ENCODE results near the gene SERPINI1. TPM values are rescaled to one million over a fixed set of nuclear protein-coding genes. Genes with fewer than 3 reads are reported as not detected.

The SERPINI1 gene
- total and polyA plus RNA-seq, 10 donors, result 5.3 to 13.6 (median 9.0) TPM

DNA sequence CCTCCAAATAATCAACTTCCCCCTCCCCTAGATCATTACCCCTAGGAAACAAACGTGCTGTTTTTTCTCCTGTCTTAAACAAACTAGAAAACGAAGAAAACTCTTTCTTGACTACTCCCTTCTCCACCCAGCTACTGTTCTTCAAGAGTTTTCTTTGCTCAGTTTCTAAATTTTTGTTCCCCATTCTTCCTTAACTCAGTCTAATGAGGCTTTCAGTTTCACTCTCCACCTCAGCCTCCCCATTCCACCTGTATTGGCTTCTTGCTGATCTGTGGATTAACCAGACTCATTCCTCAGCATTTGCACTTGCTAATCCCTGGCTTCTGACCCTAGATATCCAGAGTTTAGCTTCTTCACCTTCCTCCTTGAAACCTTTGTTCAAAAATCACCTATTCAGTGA is 26.8 kb downstream of the SERPINI1 start:
- no peak overlapping the region for H3K27ac ChIP-seq
- TF ChIP-seq POLR2AphosphoS5 (IDR thresholded peaks at IDR 0.05) (no peak), POLR2A (IDR thresholded peaks at IDR 0.05) (no peak)
- TF ChIP-seq, protein P1, sequence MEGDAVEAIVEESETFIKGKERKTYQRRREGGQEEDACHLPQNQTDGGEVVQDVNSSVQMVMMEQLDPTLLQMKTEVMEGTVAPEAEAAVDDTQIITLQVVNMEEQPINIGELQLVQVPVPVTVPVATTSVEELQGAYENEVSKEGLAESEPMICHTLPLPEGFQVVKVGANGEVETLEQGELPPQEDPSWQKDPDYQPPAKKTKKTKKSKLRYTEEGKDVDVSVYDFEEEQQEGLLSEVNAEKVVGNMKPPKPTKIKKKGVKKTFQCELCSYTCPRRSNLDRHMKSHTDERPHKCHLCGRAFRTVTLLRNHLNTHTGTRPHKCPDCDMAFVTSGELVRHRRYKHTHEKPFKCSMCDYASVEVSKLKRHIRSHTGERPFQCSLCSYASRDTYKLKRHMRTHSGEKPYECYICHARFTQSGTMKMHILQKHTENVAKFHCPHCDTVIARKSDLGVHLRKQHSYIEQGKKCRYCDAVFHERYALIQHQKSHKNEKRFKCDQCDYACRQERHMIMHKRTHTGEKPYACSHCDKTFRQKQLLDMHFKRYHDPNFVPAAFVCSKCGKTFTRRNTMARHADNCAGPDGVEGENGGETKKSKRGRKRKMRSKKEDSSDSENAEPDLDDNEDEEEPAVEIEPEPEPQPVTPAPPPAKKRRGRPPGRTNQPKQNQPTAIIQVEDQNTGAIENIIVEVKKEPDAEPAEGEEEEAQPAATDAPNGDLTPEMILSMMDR (IDR thresholded peaks at IDR 0.05 in 8 of 11, conservative IDR thresholded peaks at IDR 0.05 in 3 of 11), result no peak
- peaks cover 0 to 14% (median 6%) of the 10 kb centered on the region in 8 donors for H3K9me3 ChIP-seq
- intact Hi-C loops (cut with DNase I; ENCODE audit: low total_unique reads), result no loop called here
- no peak overlapping the region for H3K4me3 ChIP-seq
- no peak for DNase-seq
- peaks cover 0 to 6% (median 0%) of the 10 kb centered on the region in 6 donors for H3K4me1 ChIP-seq
- no peaks in the 10 kb centered on the region for H3K36me3 ChIP-seq
- WGBS, 5 donors, result 47 to 65% (median 50%) methylated on average over 2 of the region's 2 CpGs
- no peaks in the 10 kb centered on the region for H3K27me3 ChIP-seq (replicated peaks in 1 of 7)

DNA sequence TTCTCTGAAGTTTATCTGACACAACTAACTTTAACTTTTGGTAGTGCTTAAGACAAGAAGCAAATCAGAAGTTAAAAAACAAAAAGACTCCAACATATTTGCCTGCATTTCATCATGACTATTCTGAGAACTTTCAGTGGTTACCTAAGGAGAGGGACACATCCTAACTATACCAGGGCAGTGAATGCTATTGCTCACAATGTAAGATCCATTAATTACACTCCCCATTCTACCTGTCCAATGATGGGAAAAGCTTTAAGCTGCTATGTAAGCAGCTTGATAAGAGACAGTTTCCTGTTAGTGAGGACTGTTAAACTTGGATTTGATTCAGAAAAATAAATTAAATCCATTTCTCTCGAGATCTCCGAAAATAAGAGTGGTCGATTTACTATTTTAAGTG is 37.5 kb downstream of the SERPINI1 start:
- Histone ChIP-seq H3K4me1 (peaks cover 0 to 14% (median 0%) of the 10 kb centered on the region in 6 donors), H3K9me3 (peaks cover 0 to 11% (median 6%) of the 10 kb centered on the region in 8 donors), H3K4me3 (no peak overlapping the region), H3K36me3 (no peaks in the 10 kb centered on the region), H3K27ac (no peak overlapping the region), H3K27me3 (replicated peaks in 1 of 7) (no peaks in the 10 kb centered on the region)
- no peak for TF ChIP-seq POLR2A (IDR thresholded peaks at IDR 0.05)
- TF ChIP-seq POLR2AphosphoS5 (IDR thresholded peaks at IDR 0.05), result no peak
- TF ChIP-seq, protein P1 (IDR thresholded peaks at IDR 0.05 in 8 of 11, conservative IDR thresholded peaks at IDR 0.05 in 3 of 11), result no peak
- 13 to 30% (median 23%) methylated on average over 3 of the region's 3 CpGs for WGBS, 5 donors
- DNase-seq, result no peak
- intact Hi-C loops (cut with DNase I; ENCODE audit: low total_unique reads), result no loop called here

DNA sequence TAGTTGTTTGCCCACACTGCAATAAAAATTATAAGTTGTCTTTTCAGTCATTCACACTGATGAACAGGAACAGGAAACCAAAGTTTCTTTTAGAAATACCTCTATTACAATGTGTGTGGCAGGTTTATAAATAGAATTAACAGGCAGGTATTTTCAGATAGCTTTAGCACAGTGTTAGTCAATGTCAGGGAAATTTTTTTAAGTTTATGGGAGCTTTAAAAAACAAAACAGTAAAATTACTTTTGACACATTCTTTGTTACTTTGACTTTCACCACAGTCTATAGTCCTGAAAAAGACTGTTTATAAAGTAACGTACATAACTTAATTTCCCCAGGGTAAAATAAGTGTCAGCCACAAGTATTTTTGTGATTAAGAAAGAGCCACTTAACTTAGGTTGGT is 38.1 kb downstream of the SERPINI1 start:
- Histone ChIP-seq H3K4me3 (no peak overlapping the region), H3K4me1 (peaks cover 0 to 14% (median 0%) of the 10 kb centered on the region in 6 donors), H3K36me3 (no peaks in the 10 kb centered on the region), H3K27ac (no peak overlapping the region), H3K27me3 (replicated peaks in 1 of 7) (no peaks in the 10 kb centered on the region), H3K9me3 (peaks cover 0 to 15% (median 8%) of the 10 kb centered on the region in 8 donors)
- intact Hi-C loops (cut with DNase I; ENCODE audit: low total_unique reads), result no loop called here
- DNase-seq, result no peak
- WGBS, 5 donors, result 40 to 71% (median 65%) methylated on average over 1 of the region's 1 CpG
- no peak for TF ChIP-seq POLR2A (IDR thresholded peaks at IDR 0.05)
- TF ChIP-seq, protein P1 (IDR thresholded peaks at IDR 0.05 in 8 of 11, conservative IDR thresholded peaks at IDR 0.05 in 3 of 11), result no peak
- no peak for TF ChIP-seq POLR2AphosphoS5 (IDR thresholded peaks at IDR 0.05)

DNA sequence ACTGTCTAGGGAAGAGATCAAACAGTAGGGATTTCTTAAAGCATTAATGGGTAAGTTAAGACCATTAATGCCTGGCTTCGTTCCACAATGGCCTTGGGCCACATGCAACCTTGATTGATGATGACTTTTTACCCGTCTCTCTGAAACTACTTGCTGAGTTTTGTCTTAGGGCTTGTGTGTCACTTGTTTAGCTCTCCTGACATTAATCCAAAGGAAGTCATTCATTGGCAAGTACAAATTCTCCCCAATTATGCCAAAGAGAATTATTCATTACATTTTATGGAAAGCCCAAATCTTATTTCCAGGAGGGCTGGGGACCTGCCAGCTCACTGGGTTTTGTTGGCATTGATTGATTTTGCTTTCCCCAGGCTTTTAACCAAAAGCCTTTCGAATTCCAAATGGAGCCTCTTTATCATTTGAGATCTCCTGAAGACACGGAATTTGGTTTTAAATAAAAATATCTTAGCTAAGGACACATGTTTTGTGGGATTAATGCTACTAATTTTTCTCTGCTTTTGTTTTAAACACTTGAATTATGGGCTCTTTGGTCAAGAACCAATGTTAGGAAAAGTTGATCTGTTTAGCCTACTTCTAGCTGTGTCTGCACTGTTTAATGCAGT is 40.7 kb downstream of the SERPINI1 start:
- Histone ChIP-seq H3K36me3 (no peaks in the 10 kb centered on the region), H3K27me3 (replicated peaks in 1 of 7) (no peaks in the 10 kb centered on the region), H3K9me3 (peaks cover 0 to 15% (median 8%) of the 10 kb centered on the region in 8 donors), H3K4me1 (peaks cover 0 to 14% (median 0%) of the 10 kb centered on the region in 6 donors), H3K4me3 (no peak overlapping the region), H3K27ac (no peak overlapping the region)
- 47 to 76% (median 53%) methylated on average over 4 of the region's 4 CpGs for WGBS, 5 donors
- intact Hi-C loops (cut with DNase I; ENCODE audit: low total_unique reads), result no loop called here
- no peak for DNase-seq
- TF ChIP-seq, protein P1 (IDR thresholded peaks at IDR 0.05 in 8 of 11, conservative IDR thresholded peaks at IDR 0.05 in 3 of 11), result no peak
- TF ChIP-seq POLR2AphosphoS5 (IDR thresholded peaks at IDR 0.05) (no peak), POLR2A (IDR thresholded peaks at IDR 0.05) (no peak)

Measured in spleen (tissue), 11 donors.